Measurements from ENCODE around the gene IGF1R.

The IGF1R gene

GRCh38 chr15:98865397-98866339 is 217.3 kb downstream of the IGF1R start:
- peak; percentile 53 for DNase-seq

- DNase-seq, result no peak
Measured at GRCh38 chr15:98866511-98866910, 218.2 kb downstream of the IGF1R start.

- no peak for DNase-seq
Measured at GRCh38 chr15:98868564-98868963, 220.2 kb downstream of the IGF1R start.

DNA sequence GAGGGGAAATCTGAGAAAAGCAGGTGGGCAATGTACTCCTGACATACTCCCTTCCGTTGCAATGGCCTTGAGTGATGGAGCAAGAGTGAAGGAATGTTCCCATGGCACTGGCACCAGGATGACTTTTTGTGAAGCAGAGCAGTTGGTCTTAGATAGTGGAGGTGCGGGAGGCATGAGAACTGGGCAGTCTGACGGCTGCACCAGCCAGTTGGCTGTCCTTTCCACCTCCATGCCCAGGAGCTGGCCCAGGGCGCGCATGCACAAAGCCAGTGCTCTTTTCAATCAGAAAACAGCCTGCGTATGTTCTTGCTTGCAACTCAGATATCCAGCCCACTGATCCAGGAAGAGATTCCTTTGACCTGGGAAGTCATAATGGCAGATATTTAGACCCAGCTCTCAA is 222.4 kb downstream of the IGF1R start:
- no peak for DNase-seq

GRCh38 chr15:98872774-98873173 is 224.4 kb downstream of the IGF1R start:
- no peak for DNase-seq

DNA sequence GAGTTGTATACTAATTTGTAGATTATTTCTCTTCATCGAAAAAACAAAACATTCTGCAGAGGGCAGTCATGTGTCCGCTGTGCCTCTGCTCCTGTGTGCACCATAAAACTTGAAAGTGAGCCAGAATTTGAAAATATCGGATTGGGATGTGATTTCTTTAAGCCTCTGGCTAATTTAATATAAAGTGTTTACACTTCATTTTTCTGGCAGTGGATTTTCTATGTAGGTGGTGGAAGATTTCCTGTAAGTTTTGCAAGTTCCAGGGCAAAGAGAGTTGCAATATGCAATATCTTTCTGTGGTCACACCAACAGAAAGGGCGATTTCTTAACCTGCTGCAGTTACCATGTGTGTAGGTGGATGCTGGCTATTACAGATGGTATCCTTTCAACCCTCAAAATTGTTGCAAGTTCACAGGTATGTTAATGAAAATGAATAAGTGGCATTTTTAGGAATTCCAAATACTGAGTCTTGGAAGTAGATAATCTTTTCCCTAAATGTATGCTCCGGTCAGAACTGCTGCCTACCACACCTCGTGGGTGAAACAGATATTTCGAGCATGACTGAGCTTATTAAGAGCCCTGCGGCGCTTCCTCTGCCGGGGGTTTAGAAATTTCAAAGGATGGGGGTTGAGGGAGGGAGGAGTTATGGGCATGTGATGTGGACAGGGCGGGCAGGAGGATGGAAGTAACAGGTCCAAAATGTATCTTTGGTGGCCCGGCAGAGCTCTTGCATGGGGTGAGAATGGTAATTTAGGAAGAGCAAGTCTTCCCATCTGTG is 225.3 kb downstream of the IGF1R start:
- DNase-seq, result no peak

DNA sequence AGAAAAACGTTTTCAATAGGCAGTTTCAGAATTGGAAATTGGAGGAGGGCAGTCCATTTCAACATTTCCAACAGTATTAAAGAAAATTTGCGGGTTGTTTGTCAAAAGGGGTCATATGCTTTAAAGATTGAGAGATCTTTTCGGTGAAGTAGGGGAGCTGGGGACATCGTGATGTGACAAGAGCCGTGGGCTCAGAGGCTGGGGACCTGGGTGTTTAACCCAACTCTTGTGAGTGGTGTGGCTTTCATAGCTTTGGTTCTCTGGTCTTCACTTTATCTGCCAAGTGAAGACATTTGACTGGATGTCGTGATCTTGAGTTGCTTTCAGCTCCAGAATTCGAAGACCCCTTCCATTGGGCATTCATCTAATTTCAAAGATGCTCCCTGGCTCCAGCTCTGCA is 226.0 kb downstream of the IGF1R start:
- DNase-seq, result no peak

- DNase-seq, result no peak
Measured at GRCh38 chr15:98874773-98875172, 226.4 kb downstream of the IGF1R start.

- no peak for DNase-seq
Measured at GRCh38 chr15:98875309-98875708, 227.0 kb downstream of the IGF1R start.

- no peak for DNase-seq
Measured at GRCh38 chr15:98876451-98877369, 228.4 kb downstream of the IGF1R start.

DNA sequence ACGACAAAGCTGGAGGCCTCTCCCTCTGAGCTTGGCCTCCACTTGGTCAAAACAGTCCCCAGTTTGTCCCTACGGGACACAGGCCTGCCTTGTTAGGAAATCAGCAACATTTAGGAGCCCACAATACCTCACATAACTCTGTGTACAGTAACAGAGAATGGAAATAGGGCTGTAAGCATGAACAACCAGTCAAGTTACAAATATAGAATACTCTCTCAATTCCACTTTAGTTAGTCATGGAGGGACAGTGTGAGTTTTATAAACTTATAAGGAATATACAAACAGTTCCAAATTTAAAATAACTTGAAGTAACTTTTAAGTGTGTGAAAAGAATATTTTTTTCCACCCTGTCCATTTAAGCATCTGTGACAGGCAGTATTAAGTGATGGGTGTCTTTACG is 229.8 kb downstream of the IGF1R start:
- DNase-seq, result no peak

- DNase-seq, result no peak
Measured at GRCh38 chr15:98878862-98879261, 230.5 kb downstream of the IGF1R start.

GRCh38 chr15:98881526-98882520 is 233.5 kb downstream of the IGF1R start:
- DNase-seq, result no peak

- DNase-seq, result no peak
Measured at GRCh38 chr15:98883478-98883877, 235.1 kb downstream of the IGF1R start.

DNA sequence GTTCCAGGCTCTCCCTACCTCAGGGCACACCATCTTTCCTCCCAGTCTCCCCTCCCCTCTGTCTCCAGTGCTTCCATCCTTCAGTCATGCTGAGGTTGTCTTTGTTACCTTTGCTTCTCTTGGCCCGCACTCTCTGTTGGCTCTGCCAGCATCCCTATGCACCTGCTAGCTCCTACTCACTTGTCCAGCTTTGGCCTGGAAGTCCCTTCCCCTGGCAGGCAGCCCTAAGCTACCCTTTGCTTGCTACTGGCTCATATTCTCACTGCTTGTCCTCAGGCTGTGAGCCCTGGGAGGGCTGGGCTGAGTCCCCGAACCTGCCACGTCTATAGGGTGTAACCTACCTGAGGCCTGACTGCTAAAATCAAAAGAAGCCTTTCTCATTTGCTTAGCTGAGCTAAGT is 236.6 kb downstream of the IGF1R start:
- no peak for DNase-seq

GRCh38 chr15:98887976-98888375 is 239.6 kb downstream of the IGF1R start:
- DNase-seq, result no peak

DNA sequence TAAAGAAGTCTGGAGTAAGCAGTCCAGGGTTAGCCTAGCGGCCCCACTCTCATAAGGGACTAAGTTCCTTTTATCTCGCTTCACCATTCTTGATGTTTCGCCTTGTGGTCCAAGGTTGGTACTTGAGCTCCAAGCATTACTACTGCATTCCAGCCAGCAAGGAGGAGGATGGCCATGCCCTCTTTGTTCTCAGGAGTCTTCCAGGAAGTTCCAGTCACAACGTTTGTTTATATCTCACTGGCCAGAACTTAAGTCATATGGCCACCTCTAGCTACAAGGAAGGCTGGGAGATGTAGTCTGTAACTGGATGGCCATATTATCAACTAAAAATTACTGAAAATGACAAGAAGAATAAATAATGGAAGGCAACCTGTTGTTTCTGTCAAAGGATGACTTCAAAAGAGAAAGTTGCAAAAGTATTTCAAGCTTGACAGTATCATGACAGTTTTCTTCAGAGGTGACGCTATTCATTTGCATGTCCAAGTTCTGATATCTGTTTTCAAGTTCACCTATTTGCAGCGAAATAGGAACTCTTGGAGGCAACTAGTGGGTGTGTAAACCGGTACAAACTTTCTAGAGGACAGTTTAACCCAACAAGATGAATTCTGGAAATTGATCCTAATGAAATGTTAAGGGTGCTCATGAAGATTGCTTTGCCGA is 240.6 kb downstream of the IGF1R start:
- DNase-seq, result no peak

DNA sequence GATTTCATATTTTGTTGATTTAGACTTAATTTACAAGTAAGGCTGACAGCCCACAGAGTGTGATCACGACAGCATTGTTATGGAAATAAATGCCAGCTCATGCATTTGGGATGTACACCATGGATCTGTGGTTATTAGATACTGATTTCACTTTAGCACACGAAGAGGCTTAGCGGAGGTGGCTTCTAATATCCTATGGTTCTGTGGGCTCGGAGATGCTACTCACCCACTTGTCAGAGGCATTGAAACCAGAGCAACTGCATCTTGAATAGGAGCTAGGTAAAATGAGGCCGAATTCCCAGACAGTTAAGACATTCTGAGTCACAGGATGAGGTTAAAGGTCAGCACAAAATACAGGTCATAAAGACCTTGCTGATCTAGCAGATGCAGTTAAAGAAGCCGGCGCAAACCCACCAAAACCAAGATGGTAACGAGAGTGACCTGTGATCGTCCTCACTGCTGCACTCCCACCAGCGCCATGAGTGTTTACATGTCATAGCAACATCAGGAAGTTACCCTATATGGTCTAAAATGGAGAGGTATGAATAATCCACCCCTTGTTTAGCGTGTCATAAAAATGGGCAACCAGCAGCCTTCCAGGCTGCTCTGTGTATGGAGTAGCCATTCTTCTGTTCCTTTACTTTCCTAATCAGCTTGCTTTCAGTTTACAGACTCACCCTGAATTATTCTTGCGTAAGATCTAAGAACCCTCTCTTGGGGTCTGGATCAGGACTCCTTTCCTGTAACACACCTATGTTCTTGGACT is 241.8 kb downstream of the IGF1R start:
- DNase-seq, result no peak

GRCh38 chr15:98891301-98891700 is 243.0 kb downstream of the IGF1R start:
- DNase-seq, result no peak

DNA sequence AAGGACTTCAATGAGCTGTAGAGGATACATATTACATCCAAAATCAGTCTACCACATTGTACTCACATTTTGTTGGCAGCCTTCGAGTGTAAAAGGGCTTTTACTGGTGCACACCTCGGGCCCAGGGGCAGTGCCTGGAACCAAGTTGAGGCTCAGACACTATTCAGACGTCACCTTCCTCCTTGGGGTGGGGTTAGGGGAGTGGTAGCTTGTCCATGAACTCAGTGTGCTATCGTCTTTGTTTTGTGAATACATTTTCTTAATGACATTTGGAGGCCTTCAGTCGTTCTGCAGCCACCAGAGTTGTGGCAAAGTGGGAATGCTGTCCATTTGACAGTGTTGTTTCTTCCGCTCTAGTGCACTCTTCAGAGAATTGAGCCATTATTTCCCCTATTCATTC is 245.1 kb downstream of the IGF1R start:
- no peak for DNase-seq

Data from effector CD4-positive, alpha-beta T cell (primary cell).